ENCODE data around the gene PRCC.
"Not testable (repeated sequence)": the region's sequence is repeated elsewhere in the genome, so short reads cannot be mapped to it uniquely, and the experiment has no call there.

Gene PRCC

DNA sequence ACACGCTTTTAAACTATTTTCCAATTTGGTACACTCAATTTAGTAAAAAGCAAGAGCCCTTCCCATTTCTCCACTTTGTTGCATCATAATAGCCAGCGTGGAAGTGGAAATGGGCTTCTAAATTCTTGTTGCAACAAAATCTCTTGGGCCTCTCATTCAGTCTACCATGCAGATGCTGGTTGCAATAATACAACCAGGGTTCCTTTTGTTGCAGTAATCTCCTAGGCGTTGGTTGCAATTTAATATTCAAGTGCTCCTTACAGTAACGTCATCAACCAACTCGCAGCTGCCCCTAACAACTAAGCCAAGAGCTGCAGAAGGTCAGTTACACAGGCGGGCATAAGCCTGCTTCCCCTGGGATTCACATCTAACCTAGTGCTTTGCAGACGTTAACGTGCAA lies 13.1 kb upstream of the PRCC start:
- no peak overlapping the region for H3K4me3 ChIP-seq (ENCODE audit: low read length)
- no peak for DNase-seq (ENCODE audit: low read depth)
- TF ChIP-seq, protein P1, sequence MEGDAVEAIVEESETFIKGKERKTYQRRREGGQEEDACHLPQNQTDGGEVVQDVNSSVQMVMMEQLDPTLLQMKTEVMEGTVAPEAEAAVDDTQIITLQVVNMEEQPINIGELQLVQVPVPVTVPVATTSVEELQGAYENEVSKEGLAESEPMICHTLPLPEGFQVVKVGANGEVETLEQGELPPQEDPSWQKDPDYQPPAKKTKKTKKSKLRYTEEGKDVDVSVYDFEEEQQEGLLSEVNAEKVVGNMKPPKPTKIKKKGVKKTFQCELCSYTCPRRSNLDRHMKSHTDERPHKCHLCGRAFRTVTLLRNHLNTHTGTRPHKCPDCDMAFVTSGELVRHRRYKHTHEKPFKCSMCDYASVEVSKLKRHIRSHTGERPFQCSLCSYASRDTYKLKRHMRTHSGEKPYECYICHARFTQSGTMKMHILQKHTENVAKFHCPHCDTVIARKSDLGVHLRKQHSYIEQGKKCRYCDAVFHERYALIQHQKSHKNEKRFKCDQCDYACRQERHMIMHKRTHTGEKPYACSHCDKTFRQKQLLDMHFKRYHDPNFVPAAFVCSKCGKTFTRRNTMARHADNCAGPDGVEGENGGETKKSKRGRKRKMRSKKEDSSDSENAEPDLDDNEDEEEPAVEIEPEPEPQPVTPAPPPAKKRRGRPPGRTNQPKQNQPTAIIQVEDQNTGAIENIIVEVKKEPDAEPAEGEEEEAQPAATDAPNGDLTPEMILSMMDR (conservative IDR thresholded peaks at IDR 0.05; ENCODE audit: low read length) = no peak

DNA sequence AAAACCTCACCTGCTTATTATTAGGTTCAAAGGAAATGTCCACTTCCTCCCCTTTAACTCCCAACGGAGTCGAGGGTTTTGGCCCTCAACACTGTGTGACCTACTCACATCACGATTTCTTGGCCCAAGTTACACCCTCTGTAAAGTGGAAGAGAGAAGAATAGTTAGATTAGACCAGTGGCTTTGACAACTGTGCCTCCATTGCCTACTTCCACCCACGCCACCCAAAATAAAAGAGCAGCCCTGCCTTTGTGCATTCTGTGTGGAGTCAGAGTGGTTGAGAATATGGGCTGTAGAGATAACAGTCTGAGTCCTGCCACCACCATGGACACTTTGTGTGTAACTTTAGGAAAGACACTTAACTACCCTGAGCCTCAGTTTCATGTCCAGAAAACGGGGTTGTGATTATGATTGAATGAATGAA lies 11.8 kb upstream of the PRCC start:
- DNase-seq (ENCODE audit: low read depth) = no peak
- H3K4me3 ChIP-seq (ENCODE audit: low read length) = no peak overlapping the region
- TF ChIP-seq, protein P1 (conservative IDR thresholded peaks at IDR 0.05; ENCODE audit: low read length) = no peak

DNA sequence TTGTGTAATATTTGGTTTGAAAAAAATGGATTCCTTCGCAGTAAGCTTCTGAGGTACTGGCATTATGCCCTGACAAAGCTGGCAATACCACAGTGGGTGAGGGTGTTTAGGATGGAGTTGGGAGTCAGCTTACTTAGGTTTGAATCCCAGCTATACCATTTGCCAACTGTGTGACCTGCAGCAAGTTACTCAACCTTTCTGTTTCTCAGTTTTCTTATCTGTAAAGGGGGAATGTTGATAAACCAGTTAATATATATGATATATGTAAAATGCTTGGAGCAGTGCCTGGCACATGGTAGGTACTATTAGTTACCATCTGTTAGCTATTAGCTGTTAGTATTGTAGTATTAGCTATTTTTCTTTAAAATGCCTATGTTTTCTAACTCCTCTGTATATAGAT lies 11.0 kb upstream of the PRCC start:
- DNase-seq (ENCODE audit: low read depth) = no peak
- TF ChIP-seq, protein P1 (conservative IDR thresholded peaks at IDR 0.05; ENCODE audit: low read length) = no peak
- H3K4me3 ChIP-seq (ENCODE audit: low read length) = no peak overlapping the region

DNA sequence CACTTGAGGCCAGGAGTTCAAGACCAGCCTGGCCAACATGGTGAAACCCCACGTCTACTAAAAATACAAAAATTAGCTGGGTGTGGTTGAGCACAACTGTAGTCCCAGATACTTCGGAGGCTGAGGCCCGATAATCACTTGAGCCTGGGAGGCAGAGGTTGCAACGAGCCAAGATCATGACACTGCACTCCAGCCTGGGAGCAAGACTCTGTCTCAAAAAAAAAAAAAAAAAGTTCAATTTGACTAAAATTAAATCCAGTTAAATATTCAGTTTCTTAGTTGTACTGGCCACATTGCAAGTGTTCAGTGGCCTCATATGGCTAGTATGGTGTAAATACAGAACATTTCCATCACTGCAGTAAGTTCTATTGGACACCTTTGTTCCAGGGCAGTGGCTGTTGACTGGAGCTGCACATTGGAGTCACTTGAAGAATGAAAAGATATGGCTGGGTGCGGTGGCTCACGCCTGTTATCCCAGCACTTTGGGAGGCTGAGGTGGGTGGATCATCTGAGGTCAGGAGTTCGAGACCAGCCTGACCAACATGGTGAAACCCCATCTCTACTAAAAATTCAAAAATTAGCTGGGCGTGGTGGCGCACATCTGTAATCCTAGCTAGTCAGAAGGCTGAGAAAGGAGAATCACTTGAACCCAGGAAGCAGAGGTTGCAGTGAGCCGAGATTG lies 9.6 kb upstream of the PRCC start:
- not testable (repeated sequence) for H3K4me3 ChIP-seq (ENCODE audit: low read length); DNase-seq (ENCODE audit: low read depth)

DNA sequence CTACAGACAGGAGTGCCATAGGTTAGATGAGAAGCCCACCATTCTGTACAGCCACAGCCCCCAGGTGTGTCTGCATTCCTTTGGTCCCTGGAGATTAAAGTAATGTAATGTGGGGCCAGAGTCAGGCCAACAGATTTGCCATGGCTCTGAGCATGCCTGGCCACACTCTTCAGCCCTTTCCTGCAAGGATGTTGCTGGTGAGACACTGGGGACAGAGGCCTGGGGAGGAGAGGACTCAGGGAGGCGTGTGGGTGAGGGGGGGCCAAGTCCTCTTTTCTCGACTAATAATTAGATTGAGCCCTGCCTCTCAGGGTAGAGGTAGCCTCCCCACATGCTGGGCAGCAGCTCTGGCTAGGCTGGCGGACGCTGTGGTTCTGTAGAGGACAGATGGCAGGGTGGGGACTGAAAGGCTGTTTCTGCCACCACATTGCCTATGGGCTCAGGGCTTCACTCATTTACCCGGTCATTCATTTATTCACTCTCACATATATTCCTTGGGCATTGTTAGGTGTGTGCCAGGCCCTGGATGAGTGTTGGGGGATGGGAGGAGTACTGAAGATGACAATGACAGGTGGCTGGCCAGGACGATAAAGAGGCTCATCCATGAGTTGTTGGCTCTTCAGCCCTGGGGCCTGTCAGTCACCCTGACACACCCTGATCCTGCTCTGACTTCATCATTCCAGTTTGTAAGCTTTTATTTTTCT lies 7.1 kb upstream of the PRCC start:
- no peak for DNase-seq (ENCODE audit: low read depth)
- TF ChIP-seq, protein P1 (conservative IDR thresholded peaks at IDR 0.05; ENCODE audit: low read length) = no peak
- no peak overlapping the region for H3K4me3 ChIP-seq (ENCODE audit: low read length)

DNA sequence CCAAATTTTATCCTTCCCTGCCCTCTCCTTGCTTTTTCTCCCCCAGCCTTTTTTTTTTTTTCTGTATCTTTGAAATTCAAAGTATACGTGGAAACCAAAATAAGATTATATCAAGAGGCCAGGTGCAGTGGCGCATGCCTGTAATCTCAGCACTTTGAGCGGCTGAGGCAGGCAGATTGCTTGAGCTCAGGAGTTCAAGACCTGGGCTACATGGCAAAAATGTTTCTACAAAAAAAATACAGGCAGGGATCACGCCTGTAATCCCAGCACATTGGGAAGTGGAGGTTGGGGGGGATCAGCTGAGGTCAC lies 6.6 kb upstream of the PRCC start:
- TF ChIP-seq, protein P1 (conservative IDR thresholded peaks at IDR 0.05; ENCODE audit: low read length) = no peak
- H3K4me3 ChIP-seq (ENCODE audit: low read length) = no peak overlapping the region
- DNase-seq (ENCODE audit: low read depth) = no peak

DNA sequence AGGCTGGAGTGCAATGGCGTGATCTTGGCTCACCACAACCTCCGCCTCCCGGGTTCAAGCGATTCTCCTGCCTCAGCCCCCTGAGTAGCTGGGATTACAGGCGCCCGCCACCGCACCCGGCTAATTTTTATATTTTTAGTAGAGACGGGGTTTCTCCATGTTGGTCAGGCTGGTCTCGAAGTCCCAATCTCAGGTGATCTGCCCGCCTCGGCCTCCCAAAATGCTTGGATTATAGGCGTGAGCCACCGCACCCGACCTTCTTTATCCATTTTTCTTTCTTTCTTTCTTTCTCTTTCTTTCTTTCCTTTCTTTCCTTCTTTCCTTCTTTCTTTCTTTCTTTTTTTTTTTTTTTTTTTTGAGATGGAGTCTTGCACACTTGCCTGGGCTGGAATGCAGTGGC lies 2.2 kb upstream of the PRCC start:
- not testable (repeated sequence) for DNase-seq (ENCODE audit: low read depth); H3K4me3 ChIP-seq (ENCODE audit: low read length)

DNA sequence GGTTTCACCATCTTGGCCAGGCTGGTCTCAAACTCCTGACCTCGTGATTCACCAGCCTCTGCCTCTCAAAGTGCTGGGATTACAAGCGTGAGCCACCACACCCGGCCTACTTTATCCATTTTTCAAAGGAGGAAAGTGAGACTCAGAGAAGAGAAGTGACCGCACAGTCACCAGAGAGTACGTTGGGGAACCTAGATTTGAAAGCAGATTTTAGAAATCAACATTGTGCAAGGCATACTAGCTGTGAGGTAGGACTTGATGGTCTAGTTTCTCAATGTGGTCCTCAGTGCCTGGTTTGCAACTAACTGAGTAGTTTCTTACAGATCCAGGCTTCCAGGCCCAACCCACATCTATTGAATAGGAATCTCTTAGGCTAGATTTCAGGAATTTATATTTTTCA lies 1.7 kb upstream of the PRCC start:
- no peak for DNase-seq (ENCODE audit: low read depth)
- TF ChIP-seq, protein P1 (conservative IDR thresholded peaks at IDR 0.05; ENCODE audit: low read length) = no peak
- peak overlapping the region; percentile 88; the same call in 1 of the 2 replicates for H3K4me3 ChIP-seq (ENCODE audit: low read length)
